SK-N-MC (cell line): ENCODE data around the gene EPHB3.

Experiments
- DNase-seq: peaks from one replicate; pipeline ENCODE4 v3.0.0-alpha.2; 2011; ENCODE audit warnings: low read depth, low spot score
- H3K27ac ChIP-seq: fragments of 200-600 bp; sonication (generic); 2 replicates; pipeline ENCODE4 v1.5.1; 2016; ENCODE audit warnings: mixed run types
- H3K36me3 ChIP-seq: fragments of 200-600 bp; sonication (generic); 2 replicates; pipeline ENCODE4 v1.6.1; 2017; ENCODE audit warnings: antibody characterized with exemption, low read length, mixed read lengths; ENCODE audit not compliant: insufficient read depth
- H3K4me3 ChIP-seq: fragments of 200-600 bp; sonication (generic); 2 replicates; pipeline ENCODE4 v1.5.1; 2016
- H3K9ac ChIP-seq: fragments of 200-600 bp; sonication (generic); 2 replicates; pipeline ENCODE4 v1.8.0; 2017; ENCODE audit warnings: mixed run types, mixed read lengths; ENCODE audit not compliant: insufficient read length
- H3K9me3 ChIP-seq: fragments of 200-600 bp; sonication (generic); 2 replicates; pipeline ENCODE4 v1.6.1; 2017; ENCODE audit warnings: low read depth, mild to moderate bottlenecking, antibody characterized with exemption, low read length, moderate library complexity, mixed read lengths
- EZH2 ChIP-seq: fragments of 200-600 bp; sonication (generic); IDR thresholded peaks from one replicate; pipeline ENCODE4 v1.6.1; 2017; ENCODE audit warnings: antibody characterized with exemption
- FOXP2 ChIP-seq: optimal IDR thresholded peaks from 2 replicates; pipeline ENCODE3; 2011; ENCODE audit warnings: mild to moderate bottlenecking, moderate library complexity; ENCODE audit not compliant: insufficient read depth; ENCODE audit errors: extremely low read length, control extremely low read depth
- POLR2AphosphoS5 ChIP-seq: IDR thresholded peaks from 2 replicates; pipeline ENCODE4 v1.6.1; 2012; ENCODE audit warnings: mild to moderate bottlenecking, low read depth, low read length, borderline replicate concordance

The EPHB3 gene

DNA sequence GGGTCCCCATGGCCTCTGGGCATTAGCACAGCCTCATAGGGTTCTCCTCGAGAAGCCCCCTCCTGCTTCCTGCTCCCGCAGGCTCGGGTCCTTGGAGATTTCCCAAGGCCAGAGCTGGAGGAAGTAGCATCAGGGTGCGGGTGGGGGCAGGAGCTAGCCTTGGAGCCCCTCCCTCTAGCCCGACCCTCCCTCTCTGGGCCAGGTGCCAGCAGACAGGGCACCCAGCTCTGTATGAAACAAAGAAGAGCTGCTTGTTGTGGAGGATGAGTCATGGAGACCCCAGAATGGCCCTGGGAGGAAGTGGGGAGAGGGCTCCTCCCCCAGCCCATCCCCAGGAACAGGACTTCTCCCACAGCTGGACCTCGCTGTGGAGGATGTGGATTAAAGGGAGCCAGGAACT, 29.2 kb downstream of the EPHB3 start:
- Histone ChIP-seq H3K27ac (peak overlapping the region; percentile 89), H3K4me3 (peak overlapping the region; percentile 0; the same call in 1 of the 2 replicates), H3K36me3 (no peaks in the 10 kb centered on the region), H3K9me3 (no peaks in the 10 kb centered on the region), H3K9ac (no peak overlapping the region)
- DNase-seq: no peak
- TF ChIP-seq POLR2AphosphoS5 (no peak), EZH2 (no peak), FOXP2 (no peak)

DNA sequence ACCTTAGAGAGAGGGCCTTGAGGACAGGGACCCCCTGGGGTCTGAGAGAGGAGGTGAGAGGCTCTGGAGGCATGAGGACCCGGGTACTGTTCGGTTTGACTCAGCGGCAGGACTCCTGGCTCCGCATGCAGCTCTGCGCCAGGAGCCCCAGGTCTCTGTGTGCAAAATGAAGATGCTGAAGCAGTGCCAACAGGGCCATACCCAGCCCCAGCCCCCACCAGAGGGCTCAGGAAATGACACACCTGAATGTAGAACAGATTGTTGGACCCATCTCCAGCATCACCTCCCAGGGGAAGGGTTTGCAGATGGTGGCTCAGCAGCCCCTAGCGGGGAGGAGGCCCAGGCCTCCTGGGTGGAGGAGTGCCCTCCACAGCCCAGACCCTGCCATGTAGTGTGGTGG, 30.2 kb downstream of the EPHB3 start:
- TF ChIP-seq EZH2 (no peak), POLR2AphosphoS5 (no peak), FOXP2 (no peak)
- Histone ChIP-seq H3K9me3 (no peaks in the 10 kb centered on the region), H3K4me3 (peak overlapping the region; percentile 34), H3K27ac (peak overlapping the region; percentile 89), H3K36me3 (no peaks in the 10 kb centered on the region), H3K9ac (no peak overlapping the region)
- no peak for DNase-seq

- H3K36me3 ChIP-seq: no peaks in the 10 kb centered on the region
- H3K9ac ChIP-seq: peak overlapping the region; percentile 52
- H3K4me3 ChIP-seq: peak overlapping the region; percentile 34
- no peak for DNase-seq
- H3K9me3 ChIP-seq: no peaks in the 10 kb centered on the region
- TF ChIP-seq EZH2: no peak
- TF ChIP-seq POLR2AphosphoS5: no peak
- no peak for TF ChIP-seq FOXP2
- H3K27ac ChIP-seq: peak overlapping the region; percentile 89
These were observed 31.0 kb downstream of the EPHB3 start for GRCh38 chr3:184592371-184593219.

DNA sequence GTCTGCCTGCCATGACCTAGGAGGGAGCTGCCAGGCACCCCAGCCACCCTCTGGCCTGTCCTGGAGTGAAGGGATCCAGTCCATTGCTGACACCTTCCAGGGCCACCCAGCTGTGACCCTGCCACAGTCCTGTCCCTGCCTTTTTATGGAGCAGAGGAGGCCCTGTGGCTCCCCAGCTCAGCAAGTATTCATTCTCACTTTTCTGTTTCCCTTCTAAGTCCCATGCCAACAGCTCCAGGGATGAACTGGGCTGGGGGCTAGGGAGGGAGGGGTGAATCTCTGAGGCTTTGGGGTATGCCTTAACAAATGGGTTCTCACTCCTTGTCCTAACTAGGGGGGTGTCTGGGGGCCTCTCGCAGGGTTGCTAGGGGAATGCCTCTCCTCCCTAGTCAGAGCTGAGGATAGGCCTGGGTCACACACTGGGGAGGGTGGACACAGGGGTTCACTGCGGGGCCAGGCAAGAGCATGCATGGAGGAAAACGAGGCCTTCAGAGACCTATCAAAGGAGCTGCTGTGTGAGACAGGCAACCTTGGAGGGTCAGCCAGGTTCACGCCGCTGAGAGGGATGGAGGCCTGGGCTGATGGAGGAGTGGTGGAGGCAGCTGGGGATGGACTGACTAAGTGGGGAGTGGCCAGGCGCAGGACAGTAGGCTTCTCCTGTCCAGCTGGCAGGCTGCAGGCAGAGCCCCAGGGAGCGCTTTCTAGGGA, 31.8 kb downstream of the EPHB3 start:
- peak overlapping the region; percentile 34; the same call in 1 of the 2 replicates for H3K4me3 ChIP-seq
- TF ChIP-seq POLR2AphosphoS5 (no peak), EZH2 (no peak), FOXP2 (no peak)
- no peak for DNase-seq
- no peaks in the 10 kb centered on the region for H3K9me3 ChIP-seq
- peak overlapping the region; percentile 52 for H3K9ac ChIP-seq
- H3K36me3 ChIP-seq: no peaks in the 10 kb centered on the region
- H3K27ac ChIP-seq: peak overlapping the region; percentile 89

GRCh38 chr3:184593928-184594303, 32.3 kb downstream of the EPHB3 start:
- no peak overlapping the region for H3K4me3 ChIP-seq
- no peak for TF ChIP-seq EZH2
- TF ChIP-seq POLR2AphosphoS5: no peak
- no peak for TF ChIP-seq FOXP2
- DNase-seq: no peak
- H3K27ac ChIP-seq: peak overlapping the region; percentile 23; the same call in 1 of the 2 replicates
- H3K9ac ChIP-seq: no peak overlapping the region
- no peaks in the 10 kb centered on the region for H3K36me3 ChIP-seq
- no peaks in the 10 kb centered on the region for H3K9me3 ChIP-seq

DNA sequence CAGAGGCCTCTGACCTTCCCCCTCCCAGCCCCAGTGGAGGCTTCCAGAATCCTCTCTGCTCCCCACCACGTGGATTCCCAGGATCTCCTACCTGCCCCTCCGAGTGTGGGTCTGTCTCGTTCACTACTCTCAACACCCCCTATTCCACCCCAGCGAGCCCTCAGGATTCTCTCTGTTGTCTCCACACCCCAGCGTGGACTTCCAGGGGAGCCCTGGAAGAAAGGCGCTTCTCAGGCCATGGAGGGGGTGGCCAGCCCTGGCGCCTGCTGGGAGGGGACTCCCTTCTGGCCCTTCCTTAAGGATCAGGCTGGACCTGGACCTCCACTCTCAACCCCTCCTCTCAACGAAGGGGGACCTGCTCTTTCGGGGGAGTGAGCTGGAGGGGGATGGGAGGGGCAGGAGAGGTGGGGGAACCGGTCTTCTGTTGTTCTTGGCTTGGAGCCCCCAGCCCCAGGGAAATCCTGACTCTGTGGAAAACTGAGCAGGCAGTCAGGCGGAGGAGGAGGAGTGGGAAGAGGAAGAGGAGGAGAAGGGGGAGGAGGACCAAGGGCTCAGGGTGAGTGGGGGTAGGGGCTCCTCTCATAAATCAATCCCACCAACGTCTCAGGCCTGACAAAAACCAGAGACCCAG, 32.9 kb downstream of the EPHB3 start:
- H3K9ac ChIP-seq: no peak overlapping the region
- no peaks in the 10 kb centered on the region for H3K9me3 ChIP-seq
- H3K27ac ChIP-seq: peak overlapping the region; percentile 23; the same call in 1 of the 2 replicates
- no peaks in the 10 kb centered on the region for H3K36me3 ChIP-seq
- DNase-seq: no peak
- TF ChIP-seq POLR2AphosphoS5 (no peak), EZH2 (no peak), FOXP2 (no peak)
- H3K4me3 ChIP-seq: no peak overlapping the region

- no peaks in the 10 kb centered on the region for H3K9me3 ChIP-seq
- no peak overlapping the region for H3K27ac ChIP-seq
- H3K36me3 ChIP-seq: no peaks in the 10 kb centered on the region
- no peak overlapping the region for H3K9ac ChIP-seq
- no peak overlapping the region for H3K4me3 ChIP-seq
- no peak for DNase-seq
- no peak for TF ChIP-seq POLR2AphosphoS5
- no peak for TF ChIP-seq FOXP2
- no peak for TF ChIP-seq EZH2
These were observed 34.1 kb downstream of the EPHB3 start for GRCh38 chr3:184595726-184596125.

DNA sequence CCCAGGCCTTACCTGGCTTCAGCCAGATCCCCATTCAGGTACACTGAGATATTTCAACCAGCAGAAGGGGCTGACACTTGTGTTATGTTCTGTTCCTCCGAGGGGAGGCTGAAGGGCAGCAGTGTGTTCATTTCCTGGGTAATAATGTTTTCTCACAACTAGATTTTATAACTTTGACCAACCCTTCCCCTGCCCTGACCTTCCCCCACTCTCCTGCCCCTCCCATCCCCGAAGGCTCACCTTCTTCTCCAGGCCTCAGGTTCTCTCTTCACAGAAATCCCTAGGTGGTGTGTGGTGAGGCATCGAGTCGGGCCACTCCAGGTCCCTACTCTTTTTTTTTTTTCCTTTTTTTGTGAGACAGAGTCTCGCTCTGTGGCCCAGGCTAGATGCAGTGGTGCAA, 34.6 kb downstream of the EPHB3 start:
- TF ChIP-seq FOXP2 (no peak), POLR2AphosphoS5 (no peak), EZH2 (no peak)

DNA sequence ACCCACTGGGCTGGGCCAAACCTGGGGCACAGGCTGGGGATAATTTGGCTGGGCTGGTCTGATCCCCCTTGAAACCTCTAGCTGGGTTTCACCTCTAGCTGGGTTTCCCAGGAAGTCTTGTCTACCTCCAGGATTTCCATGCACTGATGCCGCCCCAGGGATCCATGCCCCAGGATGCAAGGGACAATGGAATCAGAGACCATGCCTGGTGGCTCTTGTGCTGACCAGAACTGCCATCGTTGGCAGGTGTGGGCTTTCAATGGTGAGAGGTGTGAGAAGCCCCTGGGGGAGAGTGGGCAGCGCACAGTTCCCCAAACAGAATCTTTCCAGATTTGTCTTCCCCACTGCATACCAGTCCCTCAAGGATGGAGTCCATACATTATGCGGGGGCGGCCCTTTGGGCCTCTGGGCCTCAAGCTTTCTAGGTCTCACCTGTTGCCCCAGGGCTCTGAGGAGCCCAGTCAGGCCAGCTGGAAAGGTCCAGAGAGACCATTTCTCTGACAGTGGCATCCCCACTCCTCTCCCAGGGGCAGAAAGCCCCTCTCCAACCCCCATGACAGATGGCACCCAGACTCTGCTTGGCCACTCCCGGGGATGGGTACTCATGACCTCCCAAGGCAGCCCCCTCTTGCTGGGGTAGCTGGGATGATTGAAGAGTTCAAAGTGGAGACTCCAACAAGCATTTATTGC, 35.4 kb downstream of the EPHB3 start:
- no peak for DNase-seq

More for the DNA sequence above, 34.6 kb downstream of the EPHB3 start:
- no peak for DNase-seq
- H3K36me3 ChIP-seq: no peaks in the 10 kb centered on the region
- H3K9ac ChIP-seq: no peak overlapping the region
- no peak overlapping the region for H3K27ac ChIP-seq
- no peaks in the 10 kb centered on the region for H3K9me3 ChIP-seq
- no peak overlapping the region for H3K4me3 ChIP-seq

More for the DNA sequence above, 35.4 kb downstream of the EPHB3 start:
- Histone ChIP-seq H3K9ac (no peak overlapping the region), H3K4me3 (no peak overlapping the region), H3K9me3 (no peaks in the 10 kb centered on the region), H3K36me3 (no peaks in the 10 kb centered on the region), H3K27ac (no peak overlapping the region)
- TF ChIP-seq EZH2: no peak
- TF ChIP-seq POLR2AphosphoS5: no peak
